Stimulated activated naive CD8-positive, alpha-beta T cell treated with anti-CD3 and anti-CD28 coated beads, Interleukin-15, Interleukin-2, amounts not matched to agents 100 U/mL and 50 U/mL, for 24 hours (primary cell): ENCODE results near the gene TIGD2.

Experiments used
- ATAC-seq: fragments of 150-1000 bp; cut with Tn5 transposase; one replicate; pipeline ENCODE4 v1.10.0; 2021
- DNase-seq: peaks from one replicate; pipeline ENCODE4 v3.0.0; 2021

Gene TIGD2

GRCh38 chr4:89162987-89163386, 51.7 kb downstream of the TIGD2 start:
- ATAC-seq, result no peak
- DNase-seq, result no peak

DNA sequence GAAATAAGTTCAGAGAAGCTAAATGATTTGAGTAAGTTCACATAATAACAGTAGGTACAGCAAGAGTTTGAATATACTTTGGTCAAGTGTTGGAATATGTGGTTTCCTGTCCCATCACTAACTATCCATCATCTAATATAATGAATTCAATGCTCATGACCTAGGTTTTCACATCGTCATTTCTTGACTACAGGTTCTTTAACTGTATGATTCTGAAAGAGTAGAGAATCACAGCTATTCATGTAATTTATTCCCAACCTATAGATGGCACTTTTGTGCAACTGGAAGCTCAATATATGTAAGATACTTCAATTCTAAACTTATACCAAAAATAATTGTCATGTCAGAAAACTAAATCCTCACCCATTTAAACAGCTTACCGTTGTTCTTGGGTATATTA, 53.1 kb downstream of the TIGD2 start:
- DNase-seq (no peak), ATAC-seq (no peak)
